GM21381 (cell line): ENCODE data around the gene RARRES2.
"Not testable (repeated sequence)": the region's sequence is repeated elsewhere in the genome, so short reads cannot be mapped to it uniquely, and the experiment has no call there.

Experiments used
- ATAC-seq: cut with Tn5 transposase; IDR thresholded peaks from one replicate; pipeline ENCODE4 v1.9.1; 2021; ENCODE audit warnings: mild to moderate bottlenecking, moderate library complexity; ENCODE audit not compliant: unreplicated experiment

RARRES2 gene

GRCh38 chr7:150322833-150323681, 18.4 kb downstream of the RARRES2 start, which contains the start of the genes ACTR3C and LRRC61:
ACTR3C (minus strand) TSS chr7:150323545; CDS start chr7:150295296, 28,249 bp downstream.
LRRC61 (plus strand) TSS chr7:150323355; CDS start chr7:150336862, 13,507 bp downstream.
- peak; percentile 65 for ATAC-seq

GRCh38 chr7:150322114-150322832, 19.2 kb downstream of the RARRES2 start:
- no peak for ATAC-seq

GRCh38 chr7:150321788-150322113, 19.7 kb downstream of the RARRES2 start:
- ATAC-seq: no peak

- no peak for ATAC-seq
Measured at GRCh38 chr7:150317748-150318444, 23.5 kb downstream of the RARRES2 start.

GRCh38 chr7:150316987-150317386, 24.4 kb downstream of the RARRES2 start:
- not testable (repeated sequence) for ATAC-seq

GRCh38 chr7:150314639-150315239, 26.7 kb downstream of the RARRES2 start:
- ATAC-seq: no peak

- ATAC-seq: no peak
Measured at GRCh38 chr7:150313870-150314269, 27.6 kb downstream of the RARRES2 start.

GRCh38 chr7:150313367-150313809, 28.0 kb downstream of the RARRES2 start:
- ATAC-seq: no peak

GRCh38 chr7:150312649-150313366, 28.6 kb downstream of the RARRES2 start:
- ATAC-seq: not testable (repeated sequence)

- no peak for ATAC-seq
Measured at GRCh38 chr7:150311711-150312110, 29.7 kb downstream of the RARRES2 start.

- ATAC-seq: no peak
Measured at GRCh38 chr7:150311146-150311545, 30.3 kb downstream of the RARRES2 start.

GRCh38 chr7:150308575-150308974, 32.9 kb downstream of the RARRES2 start:
- no peak for ATAC-seq

GRCh38 chr7:150307904-150308303, 33.5 kb downstream of the RARRES2 start:
- ATAC-seq: no peak

GRCh38 chr7:150307129-150307528, 34.3 kb downstream of the RARRES2 start:
- no peak for ATAC-seq

- ATAC-seq: not testable (repeated sequence)
Measured at GRCh38 chr7:150306377-150306776, 35.1 kb downstream of the RARRES2 start.

GRCh38 chr7:150305903-150306284, 35.5 kb downstream of the RARRES2 start:
- not testable (repeated sequence) for ATAC-seq

GRCh38 chr7:150305259-150305902, 36.0 kb downstream of the RARRES2 start:
- not testable (repeated sequence) for ATAC-seq

- ATAC-seq: not testable (repeated sequence)
Measured at GRCh38 chr7:150304499-150305258, 36.8 kb downstream of the RARRES2 start.

- ATAC-seq: not testable (repeated sequence)
Measured at GRCh38 chr7:150302908-150303310, 38.5 kb downstream of the RARRES2 start.
